HG03565 (cell line): ENCODE data around the gene OTOA.
"Not testable (repeated sequence)": the region's sequence is repeated elsewhere in the genome, so short reads cannot be mapped to it uniquely, and the experiment has no call there.

ENCODE experiments used
- ATAC-seq: cut with Tn5 transposase; IDR thresholded peaks from one replicate; pipeline ENCODE4 v1.9.1; 2021; ENCODE audit warnings: mild to moderate bottlenecking, moderate library complexity; ENCODE audit not compliant: unreplicated experiment

OTOA gene

DNA sequence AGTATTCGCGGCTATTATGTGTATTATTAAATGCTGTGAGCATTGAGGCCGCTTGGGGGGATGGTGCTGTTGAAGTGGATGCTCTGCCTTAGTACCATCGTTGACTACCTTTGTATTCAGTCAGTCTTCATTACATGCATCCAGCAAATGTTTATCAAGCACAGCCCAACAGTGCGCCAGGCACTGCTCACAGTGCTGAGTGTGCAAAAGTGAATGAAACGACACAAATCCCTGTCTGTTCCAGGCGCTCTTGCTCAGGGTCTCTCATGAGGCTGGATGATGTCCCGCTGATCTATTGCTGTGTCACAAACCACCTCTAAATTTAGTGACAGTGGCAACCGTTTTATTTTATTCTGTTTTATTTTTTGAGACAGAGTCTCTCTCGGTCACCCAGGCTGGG, 53.8 kb downstream of the OTOA start:
- no peak for ATAC-seq

DNA sequence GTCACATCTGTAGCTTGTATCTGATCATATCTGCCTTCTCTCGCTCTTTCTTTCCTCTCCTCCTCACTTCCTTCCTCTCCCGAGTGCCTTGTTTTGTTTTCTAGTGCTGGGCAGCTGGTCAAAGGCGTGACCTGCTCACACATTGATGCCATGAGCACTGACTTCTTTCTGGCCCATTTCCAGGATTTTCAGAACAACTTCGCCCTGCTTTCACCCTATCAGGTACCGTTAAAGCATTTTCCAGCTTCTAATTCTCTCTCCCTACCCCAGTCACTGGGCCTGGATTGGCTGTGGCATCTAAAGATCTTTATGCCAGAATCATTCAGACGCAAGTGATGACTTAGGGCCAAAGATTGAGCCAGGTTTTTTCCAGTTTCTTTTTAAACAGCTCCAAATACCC, 55.5 kb downstream of the OTOA start:
- no peak for ATAC-seq

DNA sequence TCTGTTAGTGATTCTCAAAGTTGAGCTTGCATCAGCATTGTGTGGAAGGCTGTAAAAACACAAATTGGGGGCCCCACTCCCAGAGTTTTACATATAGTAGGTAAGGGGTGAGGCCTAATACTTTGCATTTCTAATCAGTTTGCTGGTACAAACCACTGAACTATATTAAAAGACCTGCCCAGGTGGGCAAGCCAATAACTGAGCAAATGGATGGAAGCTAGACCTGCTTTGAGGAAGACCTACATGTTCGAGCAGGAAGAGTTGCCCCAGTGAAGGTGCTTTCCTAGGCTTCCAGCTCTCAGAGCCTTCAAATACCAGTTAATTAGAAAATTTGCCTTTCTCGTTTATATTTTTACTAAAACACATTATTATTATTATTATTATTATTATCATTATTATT, 56.8 kb downstream of the OTOA start:
- ATAC-seq = no peak

DNA sequence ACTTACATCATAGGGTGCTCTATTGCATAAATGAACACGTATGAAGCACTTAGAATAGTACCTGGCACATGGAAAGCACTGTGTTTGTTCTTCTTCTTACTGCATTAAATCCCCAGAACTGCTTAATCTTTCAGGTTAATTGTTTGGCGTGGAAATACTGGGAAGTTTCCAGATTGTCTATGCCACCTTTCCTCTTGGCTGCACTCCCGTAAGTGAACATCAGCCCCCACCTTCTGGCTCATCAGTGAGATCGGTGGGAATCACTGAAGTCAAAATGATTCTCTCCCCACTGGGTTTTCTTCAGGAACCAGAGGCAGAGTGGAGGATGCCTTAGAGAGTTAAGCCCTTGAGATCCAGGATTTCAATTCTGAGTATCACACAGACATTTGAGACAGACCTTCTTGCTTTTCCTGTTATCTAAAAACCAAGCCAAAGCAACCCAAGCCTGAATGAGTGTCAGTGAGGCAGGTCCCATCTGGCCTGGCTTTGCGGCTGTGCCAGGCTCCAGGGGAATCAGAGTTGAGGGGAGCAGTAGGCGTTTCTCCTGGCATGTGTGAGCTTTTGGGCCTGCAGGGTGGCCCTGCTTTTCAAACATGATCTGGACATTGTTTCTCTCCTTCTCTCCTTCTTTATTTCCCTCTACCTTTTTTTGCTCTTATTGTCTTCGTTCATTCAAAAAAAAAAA, 59.1 kb downstream of the OTOA start:
- ATAC-seq = no peak

DNA sequence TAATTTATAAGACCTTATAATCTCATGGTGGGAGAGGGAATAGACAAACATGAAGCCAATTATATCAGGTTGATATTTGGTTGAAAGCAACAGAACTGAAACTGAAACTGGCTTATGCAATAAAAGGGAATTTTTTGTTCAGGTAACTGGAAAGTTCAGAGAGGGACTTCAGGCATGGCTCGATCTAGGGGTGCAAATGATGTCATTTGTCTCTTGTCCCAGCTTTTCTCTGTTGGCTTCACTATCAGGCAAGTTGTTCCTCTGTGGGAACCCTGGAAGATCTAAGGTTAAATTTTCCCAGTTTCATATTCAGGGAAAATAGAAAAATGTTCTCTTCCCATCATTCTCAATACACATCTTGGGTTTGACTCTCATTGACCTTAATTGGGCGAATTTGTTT, 59.8 kb downstream of the OTOA start:
- no peak for ATAC-seq

DNA sequence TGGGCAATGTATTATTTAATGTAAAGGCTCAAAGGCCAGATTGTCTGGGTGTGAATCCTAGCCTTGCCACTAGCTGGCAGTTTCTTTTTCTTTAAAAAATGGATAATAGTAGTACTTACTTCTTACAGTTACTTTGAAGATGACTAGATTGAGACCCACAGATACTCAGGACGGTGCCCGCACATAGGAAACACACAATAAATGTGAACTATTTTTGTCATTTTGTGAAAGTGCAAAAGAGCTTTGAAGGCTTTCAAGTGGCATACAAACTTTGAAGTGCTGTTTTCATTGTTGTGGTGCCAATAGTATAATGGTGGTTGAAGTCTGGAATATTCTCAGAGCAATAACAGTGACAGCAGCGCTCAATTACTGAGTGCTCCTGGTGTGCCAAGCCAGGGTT, 63.6 kb downstream of the OTOA start:
- ATAC-seq = no peak

DNA sequence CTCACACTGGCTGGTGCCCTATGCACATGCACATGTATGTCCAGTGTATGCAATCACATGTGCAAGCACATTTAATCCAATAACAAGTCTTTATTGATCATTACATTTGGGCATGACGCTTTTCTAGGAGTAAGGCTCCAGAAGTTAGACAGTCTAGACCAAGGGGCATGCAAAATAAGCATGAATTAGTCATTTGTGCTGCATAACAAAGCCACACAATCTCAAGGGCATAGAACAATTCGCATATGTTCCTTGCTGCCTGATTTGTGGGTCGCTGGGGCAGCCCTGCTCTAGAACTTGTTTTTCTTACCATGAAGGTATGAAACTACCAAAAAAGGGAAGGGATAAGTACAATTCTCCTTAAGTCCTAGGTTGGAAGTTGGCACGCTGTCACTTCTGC, 67.5 kb downstream of the OTOA start:
- not testable (repeated sequence) for ATAC-seq

DNA sequence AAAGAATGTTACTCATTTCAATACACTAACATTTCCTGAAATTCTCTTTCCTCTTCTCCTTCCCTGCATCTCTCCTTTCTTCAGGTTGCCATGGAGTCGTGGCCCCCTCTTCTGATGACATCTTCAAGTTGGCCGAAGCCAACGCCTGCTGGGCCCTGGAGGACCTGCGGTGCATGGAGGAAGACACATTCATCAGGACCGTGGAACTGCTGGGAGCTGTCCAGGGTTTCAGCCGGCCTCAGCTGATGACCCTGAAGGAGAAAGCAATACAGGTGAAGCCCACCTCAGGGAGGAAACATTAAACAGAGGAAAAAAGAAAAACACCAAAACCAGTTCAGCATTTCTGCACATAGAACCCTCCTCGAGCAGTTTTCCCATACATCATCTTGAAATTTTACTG, 76.9 kb downstream of the OTOA start:
- not testable (repeated sequence) for ATAC-seq

DNA sequence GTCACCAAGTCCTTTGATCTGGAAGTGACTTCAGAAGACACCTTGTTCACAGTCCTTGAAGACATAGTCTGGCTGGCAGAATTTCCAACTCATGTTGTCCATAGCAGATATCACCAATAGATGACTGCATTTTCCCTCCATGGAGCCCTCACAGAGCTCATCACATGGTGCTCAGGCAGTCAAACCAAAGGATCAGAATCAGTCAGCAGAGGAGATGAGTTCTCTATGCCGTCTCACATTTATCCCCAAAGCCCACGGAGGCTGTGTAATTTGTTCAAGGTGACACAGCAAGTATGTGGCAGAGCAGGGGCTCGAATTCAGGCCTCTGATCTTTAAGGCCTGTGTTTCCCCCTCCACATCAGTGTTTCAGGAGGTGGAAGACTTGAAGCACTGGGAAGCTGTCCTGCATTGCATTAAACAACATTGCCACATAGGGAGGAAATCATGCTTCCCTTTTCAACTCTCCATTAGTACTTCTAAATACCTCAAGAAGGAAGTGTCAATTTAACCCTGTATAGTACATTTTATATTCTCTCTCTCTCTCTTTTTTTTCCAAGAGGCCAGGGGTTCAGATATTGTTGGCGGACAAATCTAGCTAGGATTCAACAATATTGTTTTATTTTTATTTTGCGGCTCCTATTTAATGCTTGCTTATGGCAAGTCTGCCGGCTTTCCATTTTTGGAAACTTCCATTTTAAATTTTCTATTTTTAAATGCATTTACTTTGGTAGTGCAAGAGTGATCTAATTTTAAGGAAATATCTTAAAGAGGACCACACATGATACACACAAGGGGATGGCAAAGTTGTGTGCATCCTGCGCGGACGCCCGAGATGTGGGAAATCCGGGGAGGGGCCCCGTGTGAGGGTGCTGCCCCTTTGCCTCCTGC, 92.7 kb downstream of the OTOA start:
- ATAC-seq = not testable (repeated sequence)

DNA sequence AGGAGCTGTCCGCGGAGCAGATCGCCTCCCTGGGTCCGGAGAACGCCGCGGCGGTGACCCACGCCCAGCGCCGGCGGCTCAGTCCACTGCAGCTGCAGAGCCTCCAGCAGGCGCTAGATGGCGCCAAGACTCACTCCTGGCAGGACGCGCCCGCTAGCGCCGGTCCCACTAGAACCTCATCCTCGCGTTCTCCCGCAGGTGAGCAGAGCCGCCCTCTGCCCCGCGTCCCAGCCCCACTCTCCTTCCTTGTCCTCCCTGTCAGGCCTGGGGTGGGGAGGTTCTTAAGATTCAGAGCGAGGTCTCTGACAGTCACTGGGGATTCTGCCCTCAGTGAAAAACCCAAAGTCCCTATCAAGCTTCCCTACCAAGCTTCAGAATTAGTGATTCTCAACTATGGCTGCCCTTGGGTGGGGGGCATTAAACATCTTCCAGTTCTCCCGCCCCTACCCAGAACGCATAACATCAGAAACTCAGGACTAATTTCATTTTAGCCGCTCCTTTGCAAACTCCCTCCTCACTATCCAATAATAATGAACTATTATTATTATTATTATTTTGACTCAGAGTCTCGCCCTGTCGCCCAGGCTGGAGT, 93.4 kb downstream of the OTOA start:
- ATAC-seq = peak; percentile 83

DNA sequence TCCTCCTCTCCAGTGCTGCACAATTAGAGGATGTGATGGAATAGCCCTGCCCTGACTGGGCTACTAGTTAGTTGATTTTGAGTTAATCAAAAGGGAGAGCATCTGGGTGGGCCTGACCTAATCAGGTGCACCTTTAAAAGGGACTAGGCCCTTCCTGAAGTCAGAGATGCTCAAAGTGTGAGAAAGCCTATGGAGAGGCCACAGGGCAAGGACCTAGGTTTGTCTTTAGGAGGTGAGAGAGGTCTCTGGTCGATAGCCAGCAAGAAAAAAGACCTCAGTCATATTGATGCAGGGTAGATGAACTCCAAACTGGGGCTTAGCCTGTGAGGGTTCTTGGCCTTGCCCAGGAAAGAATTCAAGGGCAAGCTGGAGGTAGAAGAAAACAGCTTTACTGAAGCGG, 104.5 kb downstream of the OTOA start:
- not testable (repeated sequence) for ATAC-seq

DNA sequence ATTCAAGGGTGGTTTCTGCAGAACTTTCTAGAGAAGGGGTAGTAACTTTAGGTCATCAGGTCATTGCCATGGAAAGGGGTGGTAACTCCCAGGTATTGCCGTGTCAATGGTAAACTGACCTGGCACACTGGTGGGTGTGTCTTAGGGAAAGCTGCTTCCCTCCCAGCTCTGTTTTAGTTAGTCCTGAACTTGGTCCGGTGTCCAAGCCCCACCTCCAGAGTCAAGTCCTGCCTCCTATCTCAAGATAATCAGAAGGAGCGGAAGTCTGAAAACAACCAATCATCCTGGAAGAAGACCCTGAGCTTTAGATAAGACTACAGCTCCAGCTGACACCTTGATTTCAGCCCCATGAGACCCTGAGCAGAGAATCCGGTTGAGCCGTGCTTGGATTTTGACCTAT, 105.0 kb downstream of the OTOA start:
- ATAC-seq = not testable (repeated sequence)

DNA sequence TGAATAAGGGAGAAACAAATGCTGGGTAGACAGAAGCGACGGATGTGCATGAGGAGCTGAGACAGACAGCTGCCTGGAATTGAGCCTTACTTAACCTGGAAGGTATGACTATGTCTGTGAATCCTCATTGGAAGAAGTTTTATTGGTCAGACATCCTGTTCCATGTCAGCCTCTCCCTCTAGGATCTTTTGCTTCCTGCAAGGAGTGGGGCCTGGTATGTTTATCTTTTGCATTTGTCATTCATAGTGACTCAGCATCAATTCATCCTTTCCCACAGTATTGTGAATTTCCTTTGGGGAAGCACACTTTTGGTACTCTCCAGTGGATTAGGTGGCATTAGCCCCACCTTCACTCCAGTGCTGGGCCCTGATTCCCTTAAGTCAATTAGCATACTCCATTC, 105.5 kb downstream of the OTOA start:
- not testable (repeated sequence) for ATAC-seq

DNA sequence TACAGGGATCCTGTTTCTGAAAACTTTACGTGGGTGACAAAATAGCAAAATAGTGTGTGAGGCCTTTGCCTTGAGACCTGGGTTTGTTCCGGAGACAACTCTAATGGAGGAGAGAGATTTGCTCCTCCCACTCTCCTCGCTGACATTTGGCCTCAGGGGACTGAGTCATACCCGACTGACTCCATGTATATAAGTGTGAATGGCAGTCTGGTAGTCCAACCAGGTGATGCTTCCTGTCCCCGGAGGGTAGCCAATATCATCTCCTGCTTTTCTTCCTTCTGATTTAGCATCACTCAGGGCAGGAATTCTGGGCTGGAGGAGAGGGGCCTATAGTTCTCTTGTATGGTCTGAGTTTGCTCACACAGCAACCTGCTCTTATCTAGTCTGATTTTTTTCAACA, 106.8 kb downstream of the OTOA start:
- ATAC-seq = not testable (repeated sequence)

DNA sequence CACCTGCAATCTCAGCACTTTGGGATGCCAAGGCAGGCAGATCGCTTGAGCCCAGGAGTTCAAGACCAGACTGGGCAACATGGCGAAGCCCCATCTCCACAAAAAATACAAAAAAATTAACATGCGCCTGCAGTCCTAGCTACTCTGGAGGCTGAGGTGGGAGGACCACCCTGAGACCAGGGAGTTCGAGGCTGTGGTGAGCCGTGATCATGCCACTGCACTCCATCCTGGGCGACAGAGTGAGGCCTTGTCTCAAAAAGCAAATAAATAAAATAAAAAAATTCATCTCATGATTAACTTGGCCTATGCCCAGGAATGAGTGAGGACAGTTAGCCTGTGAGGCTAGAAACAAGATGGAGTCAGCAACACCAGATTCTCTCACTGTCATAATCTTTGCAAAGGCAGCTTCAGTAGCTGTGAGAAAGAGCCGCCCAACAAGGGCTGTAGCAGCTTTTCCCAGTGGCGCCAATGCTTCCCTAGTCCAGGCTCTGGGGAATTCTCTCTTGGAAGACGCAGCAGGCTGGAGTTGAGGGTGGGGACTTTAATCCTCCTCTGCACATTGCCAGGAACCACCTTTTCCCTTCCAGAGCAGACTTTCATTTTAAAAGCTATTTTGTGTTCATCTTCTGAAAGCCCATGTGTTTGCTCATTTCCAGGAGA, 108.9 kb downstream of the OTOA start:
- not testable (repeated sequence) for ATAC-seq

DNA sequence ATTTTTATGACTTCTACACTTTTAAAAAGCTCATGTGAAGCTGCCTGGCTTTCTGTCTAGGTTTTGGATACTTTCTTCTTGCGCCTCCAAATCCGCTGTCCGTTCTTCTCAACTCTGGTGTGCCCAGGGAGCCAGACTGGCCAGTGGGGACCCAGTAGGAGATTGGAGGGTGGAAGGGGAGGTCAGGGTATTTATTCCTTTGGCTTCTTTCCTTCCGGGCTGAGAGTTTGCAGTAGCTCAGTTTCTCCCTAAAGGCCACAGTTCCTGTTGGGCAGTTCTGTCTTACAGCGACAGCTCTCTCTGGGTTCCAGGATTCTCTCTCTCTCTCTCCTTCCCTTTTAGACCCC, 109.4 kb downstream of the OTOA start:
- ATAC-seq = not testable (repeated sequence)

DNA sequence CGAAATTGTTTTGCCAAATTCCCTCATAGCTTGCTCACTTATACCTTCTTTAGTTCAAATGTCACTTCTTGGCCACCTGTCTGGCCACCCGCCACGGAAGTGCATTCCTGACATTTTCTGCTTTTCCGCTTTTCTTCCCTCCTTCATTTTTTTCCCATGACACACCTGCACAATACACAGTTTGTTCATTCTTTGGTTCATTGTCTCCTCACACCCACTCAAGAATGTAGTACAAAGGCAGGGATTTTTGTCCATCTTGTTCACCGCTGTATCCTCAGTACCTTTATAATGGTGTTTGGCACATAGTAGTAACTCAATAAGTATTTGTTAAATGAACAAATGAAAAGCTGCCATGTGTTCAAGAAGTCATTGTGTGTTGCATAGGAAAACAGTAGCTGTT, 116.8 kb downstream of the OTOA start:
- ATAC-seq = not testable (repeated sequence)

DNA sequence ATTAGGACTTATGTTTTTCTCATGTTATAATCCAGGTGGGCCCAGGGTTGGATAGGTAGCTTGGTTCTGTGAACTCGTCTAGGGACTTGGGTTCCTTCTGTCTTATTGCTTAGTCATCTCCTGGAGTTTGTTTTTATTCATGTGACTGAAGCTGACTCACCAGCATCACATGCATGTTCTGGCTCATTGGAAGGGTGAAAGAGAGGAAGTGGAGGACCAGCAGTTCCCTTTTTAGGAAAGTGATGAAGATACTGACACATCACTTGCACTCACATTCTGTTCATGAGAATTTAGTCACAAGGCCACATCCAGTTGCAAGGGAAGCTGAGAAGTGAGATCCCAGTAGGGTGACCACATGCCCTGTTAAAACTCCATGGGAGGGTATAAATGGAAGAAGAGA, 126.7 kb downstream of the OTOA start:
- peak; percentile 65 for ATAC-seq

DNA sequence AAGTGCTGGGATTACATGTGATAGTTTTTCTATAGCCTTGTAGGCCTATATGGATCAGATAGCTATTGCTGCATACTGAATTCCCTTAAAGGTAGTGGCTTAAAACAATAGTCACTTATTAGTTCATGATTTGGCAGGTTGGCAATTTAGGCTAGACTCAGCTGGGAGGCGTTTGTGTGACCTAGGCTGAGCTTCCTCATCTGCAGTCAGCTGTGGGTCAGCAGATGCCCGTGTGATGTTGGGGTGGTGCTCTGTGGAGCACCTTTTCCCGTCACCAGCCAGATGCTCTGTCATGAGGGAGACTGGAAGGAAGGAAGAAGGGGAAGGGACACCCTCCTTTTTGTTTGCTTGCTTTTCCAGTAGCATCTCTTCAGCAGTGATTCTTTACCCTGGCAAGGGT, 129.5 kb downstream of the OTOA start:
- ATAC-seq = not testable (repeated sequence)

DNA sequence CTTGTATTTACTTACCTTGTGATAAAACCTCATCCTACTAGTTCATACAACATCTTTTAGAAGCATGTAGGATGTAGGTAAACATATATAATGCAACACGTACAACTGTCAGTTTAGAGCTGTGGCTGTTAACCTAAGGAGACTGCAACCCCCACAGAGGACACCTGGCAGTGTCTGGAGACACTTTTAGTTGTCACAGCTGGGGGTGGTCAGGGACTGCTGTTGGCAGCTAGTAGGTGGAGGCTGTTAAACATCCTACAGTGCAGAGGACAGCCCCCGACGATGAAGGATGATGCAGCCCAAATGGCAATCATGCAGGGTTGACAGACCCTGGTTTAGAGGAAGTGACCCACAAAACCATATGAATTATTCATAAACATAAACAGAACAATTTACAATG, 134.8 kb downstream of the OTOA start:
- ATAC-seq = not testable (repeated sequence)
